HG03139 (cell line): ENCODE data around the gene HSPH1.

Source experiments
- ATAC-seq: cut with Tn5 transposase; IDR thresholded peaks from one replicate; pipeline ENCODE4 v1.9.1; 2021; ENCODE audit not compliant: unreplicated experiment

Gene HSPH1

GRCh38 chr13:31133621-31134020, 28.1 kb downstream of the HSPH1 start:
- no peak for ATAC-seq

- no peak for ATAC-seq
These were observed 30.2 kb downstream of the HSPH1 start for GRCh38 chr13:31131470-31131961.

GRCh38 chr13:31129419-31129818, 32.3 kb downstream of the HSPH1 start:
- ATAC-seq = no peak

GRCh38 chr13:31124204-31124603, 37.5 kb downstream of the HSPH1 start:
- ATAC-seq = no peak

- no peak for ATAC-seq
These were observed 39.0 kb downstream of the HSPH1 start for GRCh38 chr13:31122544-31123260.

GRCh38 chr13:31122143-31122542, 39.6 kb downstream of the HSPH1 start:
- no peak for ATAC-seq

- ATAC-seq = no peak
These were observed 40.1 kb downstream of the HSPH1 start for GRCh38 chr13:31121379-31122140.

GRCh38 chr13:31119966-31120700, 41.6 kb downstream of the HSPH1 start:
- ATAC-seq = no peak

GRCh38 chr13:31119526-31119925, 42.2 kb downstream of the HSPH1 start:
- ATAC-seq = no peak

GRCh38 chr13:31116224-31116623, 45.5 kb downstream of the HSPH1 start:
- no peak for ATAC-seq

GRCh38 chr13:31115616-31116015, 46.1 kb downstream of the HSPH1 start:
- ATAC-seq = no peak

GRCh38 chr13:31114641-31115040, 47.1 kb downstream of the HSPH1 start:
- no peak for ATAC-seq

GRCh38 chr13:31111136-31111535, 50.6 kb downstream of the HSPH1 start:
- ATAC-seq = no peak

GRCh38 chr13:31110617-31111016, 51.1 kb downstream of the HSPH1 start:
- ATAC-seq = no peak

- ATAC-seq = no peak
These were observed 51.5 kb downstream of the HSPH1 start for GRCh38 chr13:31110169-31110568.

GRCh38 chr13:31107109-31107508, 54.6 kb downstream of the HSPH1 start:
- no peak for ATAC-seq

GRCh38 chr13:31105856-31106255, 55.8 kb downstream of the HSPH1 start:
- ATAC-seq = no peak

GRCh38 chr13:31105020-31105795, 56.5 kb downstream of the HSPH1 start:
- no peak for ATAC-seq

GRCh38 chr13:31102905-31103304, 58.8 kb downstream of the HSPH1 start:
- no peak for ATAC-seq

- ATAC-seq = no peak
These were observed 60.1 kb downstream of the HSPH1 start for GRCh38 chr13:31101472-31102170.
